GM19193 (cell line): ENCODE results near the gene GOLGA6L1.
"Not testable (repeated sequence)": the region's sequence is repeated elsewhere in the genome, so short reads cannot be mapped to it uniquely, and the experiment has no call there.

ENCODE experiments used
- POLR2A ChIP-seq: IDR thresholded peaks from 4 replicates; pipeline ENCODE4 v1.6.1; 2011; ENCODE audit not compliant: insufficient read depth, insufficient read length; ENCODE audit errors: extremely low read depth

GOLGA6L1 gene

GRCh38 chr15:23136722-23137121, at the start of gene GOLGA6L1:
Gene GOLGA6L1, minus strand, starts transcription at chr15:23136822. Its CDS starts 91 bp downstream, at chr15:23136731.
- TF ChIP-seq POLR2A = not testable (repeated sequence)

GRCh38 chr15:23118208-23118607, 18.4 kb downstream of the GOLGA6L1 start:
- TF ChIP-seq POLR2A = no peak

- no peak for TF ChIP-seq POLR2A
These were observed 40.8 kb downstream of the GOLGA6L1 start for GRCh38 chr15:23095796-23096195.

- no peak for TF ChIP-seq POLR2A
These were observed 53.5 kb downstream of the GOLGA6L1 start for GRCh38 chr15:23083115-23083514.

GRCh38 chr15:23081271-23081670, 55.4 kb downstream of the GOLGA6L1 start:
- TF ChIP-seq POLR2A = no peak

GRCh38 chr15:23079766-23080165, 56.9 kb downstream of the GOLGA6L1 start:
- TF ChIP-seq POLR2A = no peak
